Umbilical cord (tissue), 2 donors: ENCODE data around the gene ZNF319. TPM values are rescaled to one million over a fixed set of nuclear protein-coding genes. Genes with fewer than 3 reads are reported as not detected.
A peak's percentile ranks its signal among the peaks of the same experiment; 100 is the strongest.

Experiments
- DNase-seq: peaks from one replicate; pipeline ENCODE4 v3.0.0-alpha.2; 2015; ENCODE audit warnings: low spot score
- total RNA-seq: library from RNA; depleted of rRNA; stranded (reverse); fragments of >200 nt; gene quantifications from one replicate; pipeline ENCODE4 v1.2.3, GENCODE V29; 2014; ENCODE audit warnings: low replicate concordance; ENCODE audit not compliant: insufficient read depth

ZNF319 gene
- total RNA-seq, 1 donor from 2014 or later, result 12.0 TPM

GRCh38 chr16:58037365-58038057 is 37.0 kb upstream of the ZNF319 start:
- DNase-seq, result no peak

GRCh38 chr16:58036943-58037342 is 36.5 kb upstream of the ZNF319 start:
- DNase-seq, result no peak

- DNase-seq, result no peak
These were observed 35.1 kb upstream of the ZNF319 start for GRCh38 chr16:58035356-58036170.

GRCh38 chr16:58034774-58035173 is 34.3 kb upstream of the ZNF319 start:
- DNase-seq, result no peak

GRCh38 chr16:58034128-58034685 is 33.7 kb upstream of the ZNF319 start:
- no peak for DNase-seq

GRCh38 chr16:58032710-58033293 is 32.3 kb upstream of the ZNF319 start:
- DNase-seq, result no peak

GRCh38 chr16:58031016-58031800 is 30.7 kb upstream of the ZNF319 start:
- no peak for DNase-seq

- no peak for DNase-seq
These were observed 29.8 kb upstream of the ZNF319 start for GRCh38 chr16:58030136-58030840.

GRCh38 chr16:58029410-58029809 is 28.9 kb upstream of the ZNF319 start:
- DNase-seq, result no peak

- DNase-seq, result no peak
These were observed 28.1 kb upstream of the ZNF319 start for GRCh38 chr16:58028541-58029070.

- DNase-seq, result no peak
These were observed 27.5 kb upstream of the ZNF319 start for GRCh38 chr16:58027916-58028455.

- DNase-seq, result peak; percentile 38
These were observed 26.9 kb upstream of the ZNF319 start for GRCh38 chr16:58027161-58027915.

- DNase-seq, result no peak
These were observed 26.3 kb upstream of the ZNF319 start for GRCh38 chr16:58026705-58027160.

- no peak for DNase-seq
These were observed 25.8 kb upstream of the ZNF319 start for GRCh38 chr16:58026139-58026704.

GRCh38 chr16:58025351-58026138 is 25.1 kb upstream of the ZNF319 start, which contains the start of gene MMP15:
Gene MMP15 (plus strand): TSS chr16:58025754. CDS start chr16:58026351, 597 bp downstream.
- DNase-seq, result peak; percentile 75

- DNase-seq, result no peak
These were observed 24.2 kb upstream of the ZNF319 start for GRCh38 chr16:58024486-58025350.
